Measurements from ENCODE around the gene FSIP2.

- no peak for TF ChIP-seq TAF1 (IDR thresholded peaks at IDR 0.05; ENCODE audit: low read depth, low read length)
- no peak for TF ChIP-seq POLR2AphosphoS5 (IDR thresholded peaks at IDR 0.05; ENCODE audit: low read depth, low read length)
- TF ChIP-seq POLR2A (IDR thresholded peaks at IDR 0.05; ENCODE audit: low read depth, low read length) = no peak
Measured at GRCh38 chr2:185807351-185807750, 68.7 kb downstream of the FSIP2 start.
